Measurements from ENCODE around the gene DIO3. TPM values are rescaled to one million over a fixed set of nuclear protein-coding genes. Genes with fewer than 3 reads are reported as not detected.

The DIO3 gene
- total and polyA plus RNA-seq, 2 donors = 1.8 to 14.1 TPM

- Histone ChIP-seq H3K36me3 (ENCODE audit: insufficient read depth) (no peaks in the 10 kb centered on the region), H3K4me3 (ENCODE audit: low read depth, low read length) (peak overlapping the region; percentile 68), H3K27ac (ENCODE audit: low read depth) (no peak overlapping the region), H3K4me1 (ENCODE audit: insufficient read depth) (no peaks in the 10 kb centered on the region)
- DNase-seq (ENCODE audit: extremely low spot score) = no peak
- WGBS = 82% methylated on average over 11 of the region's 11 CpGs
Measured at GRCh38 chr14:101557811-101558738, 3.2 kb upstream of the DIO3 start.

GRCh38 chr14:101558739-101559240 is 2.5 kb upstream of the DIO3 start:
- DNase-seq (ENCODE audit: extremely low spot score) = no peak
- Histone ChIP-seq H3K4me3 (ENCODE audit: low read depth, low read length) (peak overlapping the region; percentile 68), H3K27ac (ENCODE audit: low read depth) (no peak overlapping the region), H3K4me1 (ENCODE audit: insufficient read depth) (no peaks in the 10 kb centered on the region), H3K36me3 (ENCODE audit: insufficient read depth) (no peaks in the 10 kb centered on the region)
- 88% methylated on average over 1 of the region's 1 CpG for WGBS

GRCh38 chr14:101559250-101559623 is 2.1 kb upstream of the DIO3 start:
- WGBS = 47% methylated on average over 9 of the region's 9 CpGs

GRCh38 chr14:101559624-101560533 is 1.4 kb upstream of the DIO3 start:
- no peaks in the 10 kb centered on the region for H3K36me3 ChIP-seq (ENCODE audit: insufficient read depth)
- H3K4me1 ChIP-seq (ENCODE audit: insufficient read depth) = no peaks in the 10 kb centered on the region
- peak overlapping the region; percentile 68 for H3K4me3 ChIP-seq (ENCODE audit: low read depth, low read length)
- no peak for DNase-seq (ENCODE audit: extremely low spot score)
- peak overlapping the region; percentile 85 for H3K27ac ChIP-seq (ENCODE audit: low read depth)
- WGBS = under 1% methylated on average over 111 of the region's 113 CpGs

More at GRCh38 chr14:101559250-101559623, 2.1 kb upstream of the DIO3 start:
- no peaks in the 10 kb centered on the region for H3K4me1 ChIP-seq (ENCODE audit: insufficient read depth)
- H3K27ac ChIP-seq (ENCODE audit: low read depth) = peak overlapping the region; percentile 85
- H3K36me3 ChIP-seq (ENCODE audit: insufficient read depth) = no peaks in the 10 kb centered on the region
- peak overlapping the region; percentile 68 for H3K4me3 ChIP-seq (ENCODE audit: low read depth, low read length)
- no peak for DNase-seq (ENCODE audit: extremely low spot score)

GRCh38 chr14:101560534-101561113 is 671 bp upstream of the DIO3 start:
- 1% methylated on average over 98 of the region's 106 CpGs for WGBS
- DNase-seq (ENCODE audit: extremely low spot score) = no peak
- Histone ChIP-seq H3K27ac (ENCODE audit: low read depth) (no peak overlapping the region), H3K36me3 (ENCODE audit: insufficient read depth) (no peaks in the 10 kb centered on the region), H3K4me1 (ENCODE audit: insufficient read depth) (no peaks in the 10 kb centered on the region), H3K4me3 (ENCODE audit: low read depth, low read length) (peak overlapping the region; percentile 68)

- no peaks in the 10 kb centered on the region for H3K4me1 ChIP-seq (ENCODE audit: insufficient read depth)
- 70% methylated on average over 51 of the region's 51 CpGs for WGBS
- H3K36me3 ChIP-seq (ENCODE audit: insufficient read depth) = no peaks in the 10 kb centered on the region
- no peak overlapping the region for H3K27ac ChIP-seq (ENCODE audit: low read depth)
- no peak for DNase-seq (ENCODE audit: extremely low spot score)
- no peak overlapping the region for H3K4me3 ChIP-seq (ENCODE audit: low read depth, low read length)
Measured at GRCh38 chr14:101561897-101562490, 699 bp downstream of the DIO3 start.

GRCh38 chr14:101562659-101563351 is 1.5 kb downstream of the DIO3 start:
- Histone ChIP-seq H3K36me3 (ENCODE audit: insufficient read depth) (no peaks in the 10 kb centered on the region), H3K27ac (ENCODE audit: low read depth) (no peak overlapping the region), H3K4me3 (ENCODE audit: low read depth, low read length) (no peak overlapping the region), H3K4me1 (ENCODE audit: insufficient read depth) (no peaks in the 10 kb centered on the region)
- no peak for DNase-seq (ENCODE audit: extremely low spot score)
- 13% methylated on average over 23 of the region's 23 CpGs for whole genome bisulfite sequencing

GRCh38 chr14:101563352-101563653 is 2.0 kb downstream of the DIO3 start:
- no peak overlapping the region for H3K4me3 ChIP-seq (ENCODE audit: low read depth, low read length)
- H3K36me3 ChIP-seq (ENCODE audit: insufficient read depth) = no peaks in the 10 kb centered on the region
- under 1% methylated on average over 13 of the region's 13 CpGs for whole genome bisulfite sequencing
- no peak overlapping the region for H3K27ac ChIP-seq (ENCODE audit: low read depth)
- no peak for DNase-seq (ENCODE audit: extremely low spot score)
- H3K4me1 ChIP-seq (ENCODE audit: insufficient read depth) = no peaks in the 10 kb centered on the region

GRCh38 chr14:101563654-101564443 is 2.6 kb downstream of the DIO3 start:
- DNase-seq (ENCODE audit: extremely low spot score) = no peak
- Histone ChIP-seq H3K36me3 (ENCODE audit: insufficient read depth) (no peaks in the 10 kb centered on the region), H3K4me3 (ENCODE audit: low read depth, low read length) (no peak overlapping the region), H3K27ac (ENCODE audit: low read depth) (no peak overlapping the region), H3K4me1 (ENCODE audit: insufficient read depth) (no peaks in the 10 kb centered on the region)
- WGBS = 2% methylated on average over 54 of the region's 54 CpGs

- Histone ChIP-seq H3K27ac (ENCODE audit: low read depth) (no peak overlapping the region), H3K4me3 (ENCODE audit: low read depth, low read length) (no peak overlapping the region), H3K4me1 (ENCODE audit: insufficient read depth) (no peaks in the 10 kb centered on the region), H3K36me3 (ENCODE audit: insufficient read depth) (no peaks in the 10 kb centered on the region)
- DNase-seq (ENCODE audit: extremely low spot score) = no peak
- WGBS = 2% methylated on average over 21 of the region's 21 CpGs
Measured at GRCh38 chr14:101564444-101564776, 3.1 kb downstream of the DIO3 start.

- Histone ChIP-seq H3K4me3 (ENCODE audit: low read depth, low read length) (peak overlapping the region; percentile 24), H3K36me3 (ENCODE audit: insufficient read depth) (no peaks in the 10 kb centered on the region), H3K27ac (ENCODE audit: low read depth) (no peak overlapping the region), H3K4me1 (ENCODE audit: insufficient read depth) (no peaks in the 10 kb centered on the region)
- 3% methylated on average over 51 of the region's 51 CpGs for WGBS
- DNase-seq (ENCODE audit: extremely low spot score) = no peak
Measured at GRCh38 chr14:101564819-101565698, 3.8 kb downstream of the DIO3 start.
